HS-27A (cell line): ENCODE results near the gene TSPAN12.
A peak's percentile ranks its signal among the peaks of the same experiment; 100 is the strongest.
"Not testable (repeated sequence)": the region's sequence is repeated elsewhere in the genome, so short reads cannot be mapped to it uniquely, and the experiment has no call there.

Experiments used
- DNase-seq: peaks from one replicate; pipeline ENCODE4 v3.0.0-alpha.2; 2012; ENCODE audit warnings: low read depth, missing footprints

TSPAN12 gene

GRCh38 chr7:120857588-120858573, at the start of gene TSPAN12:
Gene TSPAN12, minus strand, starts transcription at chr7:120858144. Its CDS starts 1,381 bp downstream, at chr7:120856763.
- peak; percentile 41 for DNase-seq

- no peak for DNase-seq
Measured at GRCh38 chr7:120898715-120899499, 41.0 kb upstream of the TSPAN12 start.

- not testable (repeated sequence) for DNase-seq
Measured at GRCh38 chr7:120895253-120895652, 37.3 kb upstream of the TSPAN12 start.

- DNase-seq = not testable (repeated sequence)
Measured at GRCh38 chr7:120885602-120886001, 27.7 kb upstream of the TSPAN12 start.

- DNase-seq = no peak
Measured at GRCh38 chr7:120877701-120878100, 19.8 kb upstream of the TSPAN12 start.

GRCh38 chr7:120876922-120877321, 19.0 kb upstream of the TSPAN12 start:
- no peak for DNase-seq

GRCh38 chr7:120874722-120875121, 16.8 kb upstream of the TSPAN12 start:
- DNase-seq = no peak

GRCh38 chr7:120874016-120874415, 16.1 kb upstream of the TSPAN12 start:
- DNase-seq = no peak

- DNase-seq = no peak
Measured at GRCh38 chr7:120873401-120873800, 15.5 kb upstream of the TSPAN12 start.

GRCh38 chr7:120869700-120870099, 11.8 kb upstream of the TSPAN12 start:
- DNase-seq = no peak

GRCh38 chr7:120867932-120868331, 10.0 kb upstream of the TSPAN12 start:
- DNase-seq = no peak

- DNase-seq = no peak
Measured at GRCh38 chr7:120865191-120865981, 7.4 kb upstream of the TSPAN12 start.

- no peak for DNase-seq
Measured at GRCh38 chr7:120864141-120864900, 6.4 kb upstream of the TSPAN12 start.

- no peak for DNase-seq
Measured at GRCh38 chr7:120862987-120863590, 5.1 kb upstream of the TSPAN12 start.

GRCh38 chr7:120860156-120860555, 2.2 kb upstream of the TSPAN12 start:
- DNase-seq = no peak

- no peak for DNase-seq
Measured at GRCh38 chr7:120859459-120859858, 1.5 kb upstream of the TSPAN12 start.

- DNase-seq = no peak
Measured at GRCh38 chr7:120856621-120857352, 1.2 kb downstream of the TSPAN12 start.

GRCh38 chr7:120856198-120856597, 1.7 kb downstream of the TSPAN12 start:
- no peak for DNase-seq

GRCh38 chr7:120852700-120853099, 5.2 kb downstream of the TSPAN12 start:
- no peak for DNase-seq

GRCh38 chr7:120843109-120843508, 14.8 kb downstream of the TSPAN12 start:
- no peak for DNase-seq
